Non-pigmented ciliary epithelial cell (primary cell): ENCODE measurements around the gene ECSIT.
"Not testable (repeated sequence)": the region's sequence is repeated elsewhere in the genome, so short reads cannot be mapped to it uniquely, and the experiment has no call there.

Experiments
- DNase-seq: peaks from one replicate; pipeline ENCODE4 v3.0.0-alpha.2; 2010; ENCODE audit warnings: low read depth

The ECSIT gene

GRCh38 chr19:11528551-11529341 lies at the start of gene ECSIT:
Gene ECSIT (minus strand): TSS chr19:11529134. CDS start chr19:11519170, 9,964 bp downstream.
- peak; percentile 96 for DNase-seq

- no peak for DNase-seq
These were observed 48.7 kb upstream of the ECSIT start, which contains the start of gene ACP5 for GRCh38 chr19:11577451-11578257. Gene ACP5 (minus strand): TSS chr19:11577645. CDS start chr19:11577317, 328 bp downstream.

- DNase-seq = no peak
These were observed 47.3 kb upstream of the ECSIT start for GRCh38 chr19:11576227-11576626.

GRCh38 chr19:11574689-11575088 lies 45.8 kb upstream of the ECSIT start:
- no peak for DNase-seq

- not testable (repeated sequence) for DNase-seq
These were observed 44.8 kb upstream of the ECSIT start for GRCh38 chr19:11573763-11574162.

GRCh38 chr19:11573354-11573753 lies 44.4 kb upstream of the ECSIT start:
- DNase-seq = not testable (repeated sequence)

- DNase-seq = no peak
These were observed 41.1 kb upstream of the ECSIT start for GRCh38 chr19:11570039-11570462.

- DNase-seq = no peak
These were observed 37.2 kb upstream of the ECSIT start for GRCh38 chr19:11566164-11566563.

GRCh38 chr19:11565649-11565980 lies 36.7 kb upstream of the ECSIT start:
- not testable (repeated sequence) for DNase-seq

- not testable (repeated sequence) for DNase-seq
These were observed 35.3 kb upstream of the ECSIT start for GRCh38 chr19:11564082-11564807.

GRCh38 chr19:11563532-11563931 lies 34.6 kb upstream of the ECSIT start:
- DNase-seq = no peak

- no peak for DNase-seq
These were observed 31.6 kb upstream of the ECSIT start for GRCh38 chr19:11560404-11561051.

- peak; percentile 92 for DNase-seq
These were observed 30.2 kb upstream of the ECSIT start, which contains the start of gene ELOF1 for GRCh38 chr19:11558881-11559828. Gene ELOF1 (minus strand): TSS chr19:11559230. CDS start chr19:11554347, 4,883 bp downstream.

GRCh38 chr19:11556634-11557420 lies 27.9 kb upstream of the ECSIT start:
- no peak for DNase-seq

GRCh38 chr19:11555246-11555645 lies 26.3 kb upstream of the ECSIT start:
- DNase-seq = no peak

GRCh38 chr19:11554160-11554559 lies 25.2 kb upstream of the ECSIT start:
- no peak for DNase-seq

GRCh38 chr19:11552666-11553372 lies 23.9 kb upstream of the ECSIT start:
- DNase-seq = no peak

- no peak for DNase-seq
These were observed 22.8 kb upstream of the ECSIT start for GRCh38 chr19:11551603-11552235.

GRCh38 chr19:11550265-11550664 lies 21.3 kb upstream of the ECSIT start:
- no peak for DNase-seq
